GM04504 (cell line): ENCODE measurements around the gene CEP290.
"Not testable (repeated sequence)": the region's sequence is repeated elsewhere in the genome, so short reads cannot be mapped to it uniquely, and the experiment has no call there.

Experiments used
- DNase-seq: peaks from one replicate; pipeline ENCODE4 v3.0.0-alpha.2; 2012; ENCODE audit warnings: low read depth

CEP290 gene

DNA sequence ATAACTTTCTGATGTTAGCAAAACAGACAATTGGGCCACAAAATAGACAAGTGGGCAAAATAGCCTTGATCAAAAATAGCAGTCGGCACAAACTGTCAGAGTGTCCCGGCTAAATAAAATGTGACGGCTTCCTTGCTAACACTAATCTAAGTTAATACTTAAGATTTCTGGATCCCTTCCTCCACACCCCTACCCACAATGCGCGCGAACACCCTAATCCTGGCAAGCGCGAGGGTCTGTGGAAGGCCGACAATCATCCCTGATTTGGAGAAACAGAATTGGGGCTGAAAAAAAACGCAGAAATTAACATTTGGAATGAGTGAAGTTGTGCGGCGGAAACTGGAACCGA is 489 bp downstream of the CEP290 start:
- DNase-seq = no peak

DNA sequence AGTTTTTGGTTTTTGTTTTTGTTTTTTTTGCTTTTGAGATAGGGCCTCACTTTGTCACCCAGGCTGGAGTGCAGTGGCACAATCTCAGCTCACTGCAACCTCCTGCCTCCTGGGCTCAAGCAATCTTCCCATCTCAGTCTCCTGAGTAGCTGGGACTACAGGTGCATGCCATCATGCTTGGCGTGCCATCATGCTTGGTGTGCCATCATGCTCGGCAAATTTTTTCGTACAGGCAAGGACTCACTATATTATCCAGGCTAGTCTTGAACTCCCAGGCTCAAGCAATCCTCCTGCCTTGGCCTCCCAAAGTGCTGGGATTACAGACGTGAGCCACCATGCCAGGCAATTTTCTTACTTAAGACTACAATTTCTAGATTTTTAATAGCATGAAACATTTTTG is 2.2 kb downstream of the CEP290 start:
- not testable (repeated sequence) for DNase-seq

DNA sequence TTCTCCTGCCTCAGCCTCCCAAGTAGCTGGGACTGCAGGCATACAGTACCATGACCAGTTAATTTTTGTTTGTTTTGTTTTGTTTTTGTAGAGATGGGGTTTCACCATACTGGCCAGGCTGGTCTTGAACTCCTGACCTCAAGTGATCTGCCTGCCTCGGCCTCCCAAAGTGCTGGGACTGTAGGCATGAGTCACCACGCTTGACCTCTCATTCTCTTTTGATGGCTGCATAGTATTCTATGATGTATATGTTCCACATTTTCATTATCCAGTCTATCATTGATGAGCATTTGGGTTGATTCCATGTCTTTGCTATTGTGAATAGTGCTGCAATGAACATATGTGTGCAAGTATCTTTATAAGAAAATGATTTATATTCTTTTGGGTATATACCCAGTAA is 8.7 kb downstream of the CEP290 start:
- DNase-seq = not testable (repeated sequence)

DNA sequence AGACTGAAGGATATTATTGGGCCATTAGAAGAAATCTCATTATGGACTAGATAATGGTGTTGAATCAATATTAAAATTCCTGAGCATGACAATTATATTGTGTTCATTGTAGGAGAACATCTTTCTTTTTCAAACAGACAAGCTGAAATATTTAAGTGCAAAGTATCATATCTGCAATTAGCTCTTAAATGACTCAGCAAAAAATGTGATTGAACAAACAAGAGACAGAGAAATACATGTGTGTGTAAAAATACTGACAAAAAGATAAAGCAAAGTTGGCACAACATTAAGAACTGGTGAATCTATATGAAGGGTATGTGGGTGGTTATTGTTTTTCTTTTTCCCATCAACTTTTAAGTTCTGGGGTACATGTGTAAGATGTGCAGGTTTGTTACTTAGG is 9.5 kb downstream of the CEP290 start:
- no peak for DNase-seq

DNA sequence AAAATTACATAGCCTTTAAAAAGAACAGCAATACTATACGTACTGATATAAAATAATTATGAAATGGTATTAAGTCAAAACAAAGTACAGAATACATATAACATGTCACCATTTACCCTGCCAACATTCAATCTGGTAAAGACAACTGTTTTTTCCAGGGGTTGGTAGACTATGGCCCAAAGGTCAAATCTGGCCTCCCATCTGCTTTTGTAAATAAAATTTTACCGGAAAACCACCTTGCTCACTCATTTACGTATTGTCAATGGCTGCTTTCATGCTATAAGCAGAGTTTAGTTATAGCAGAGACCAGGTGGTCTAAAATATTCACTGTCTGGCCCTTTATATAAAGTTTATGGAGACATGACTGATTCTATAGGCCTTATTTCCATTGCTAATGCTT is 14.0 kb downstream of the CEP290 start:
- no peak for DNase-seq

DNA sequence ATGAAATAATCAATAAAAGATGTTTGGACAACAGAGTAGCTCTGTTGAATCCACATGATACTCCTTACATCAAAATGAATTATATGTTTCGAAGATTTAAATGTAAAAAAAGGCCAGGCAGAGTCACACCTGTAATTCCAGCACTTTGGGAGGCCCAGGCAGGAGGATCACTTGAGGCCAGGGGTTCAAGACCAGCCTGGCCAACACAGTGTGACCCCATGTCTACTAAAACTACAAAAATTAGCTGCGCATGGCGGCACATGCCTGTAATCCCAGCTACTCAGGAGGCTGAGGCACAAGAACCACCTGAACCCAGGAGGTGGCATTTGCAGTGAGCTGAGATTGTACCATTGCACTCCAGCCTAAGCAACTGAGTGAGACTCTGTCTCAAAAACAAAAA is 14.8 kb downstream of the CEP290 start:
- DNase-seq = no peak

DNA sequence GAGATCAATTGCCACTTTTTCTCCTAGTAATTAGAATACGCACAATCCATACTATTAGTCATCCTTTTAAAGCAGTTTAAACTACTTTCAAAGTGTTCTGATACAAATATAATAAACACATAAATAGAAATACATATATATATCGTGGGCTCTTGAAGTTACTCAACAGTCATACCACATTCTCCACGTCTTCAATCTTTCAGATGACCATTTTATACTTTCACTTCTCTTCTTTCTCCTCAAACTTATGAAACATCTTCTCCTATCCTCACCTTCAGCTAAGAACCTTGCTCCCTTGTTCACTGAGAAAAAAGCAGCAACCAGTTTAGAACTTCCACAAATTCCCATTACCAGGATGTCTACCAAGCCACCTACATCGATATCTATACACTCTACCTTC is 19.2 kb downstream of the CEP290 start:
- no peak for DNase-seq

DNA sequence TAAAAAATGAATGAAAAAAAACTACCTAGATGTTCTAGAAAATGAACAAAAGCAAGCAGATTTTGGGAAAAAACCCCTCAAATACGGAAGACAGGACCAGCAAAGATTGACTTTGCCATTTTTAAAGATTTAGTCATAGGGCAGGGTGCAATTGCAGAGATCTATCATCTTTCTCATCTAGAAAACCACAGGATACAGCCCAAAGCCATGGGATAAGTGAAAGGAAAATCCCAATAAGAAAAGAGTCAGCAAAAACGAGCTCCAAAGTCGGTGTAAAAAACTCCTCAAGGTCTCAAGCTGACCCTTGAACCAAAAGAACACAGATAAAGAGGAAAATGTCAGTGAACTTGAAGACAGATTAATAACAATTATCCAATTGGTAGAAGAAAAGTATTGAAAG is 28.0 kb downstream of the CEP290 start:
- no peak for DNase-seq

DNA sequence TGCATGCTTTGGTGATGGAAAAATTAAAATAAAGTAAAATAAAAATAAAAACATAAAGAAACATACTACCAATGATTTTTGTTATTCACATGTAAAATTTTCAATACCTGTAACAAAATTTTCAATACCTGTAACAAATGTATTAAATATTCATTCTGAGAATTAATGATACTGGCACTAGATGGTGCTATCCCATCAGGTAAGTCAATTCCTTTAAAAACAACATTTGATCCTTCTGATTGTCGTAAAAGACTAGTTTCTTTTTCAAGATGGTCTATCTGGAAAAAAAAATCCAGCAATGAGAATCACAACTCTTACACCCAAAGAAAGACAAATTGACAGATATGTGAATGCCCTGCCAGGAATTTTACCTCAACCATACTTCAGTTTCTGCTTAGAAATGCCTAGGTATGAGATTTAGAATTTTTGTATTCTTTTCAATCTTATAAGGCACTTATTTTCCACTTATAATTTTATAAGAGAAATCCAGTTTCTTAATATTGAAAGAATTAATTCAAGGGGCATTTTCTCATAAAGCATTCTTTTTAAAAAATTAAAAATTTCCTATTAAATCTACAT is 30.7 kb downstream of the CEP290 start:
- peak; percentile 20 for DNase-seq

DNA sequence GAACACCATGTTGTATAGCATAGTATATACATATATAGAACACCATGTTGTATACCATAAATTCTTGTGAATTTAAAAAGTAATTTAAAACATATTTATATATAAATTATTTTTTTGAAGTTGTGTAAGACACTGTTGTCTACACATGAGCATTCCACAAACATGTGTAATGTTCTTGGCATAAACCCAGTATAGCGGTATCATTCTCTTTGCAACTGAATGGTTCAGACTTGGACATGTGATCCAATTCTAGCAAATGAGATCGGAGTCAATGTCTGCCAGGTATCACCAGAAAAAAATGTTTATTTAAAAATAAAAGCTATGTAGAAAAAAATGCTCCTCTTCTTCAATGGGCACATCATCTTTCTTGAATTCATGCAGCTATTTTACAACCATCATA is 33.9 kb downstream of the CEP290 start:
- DNase-seq = no peak

DNA sequence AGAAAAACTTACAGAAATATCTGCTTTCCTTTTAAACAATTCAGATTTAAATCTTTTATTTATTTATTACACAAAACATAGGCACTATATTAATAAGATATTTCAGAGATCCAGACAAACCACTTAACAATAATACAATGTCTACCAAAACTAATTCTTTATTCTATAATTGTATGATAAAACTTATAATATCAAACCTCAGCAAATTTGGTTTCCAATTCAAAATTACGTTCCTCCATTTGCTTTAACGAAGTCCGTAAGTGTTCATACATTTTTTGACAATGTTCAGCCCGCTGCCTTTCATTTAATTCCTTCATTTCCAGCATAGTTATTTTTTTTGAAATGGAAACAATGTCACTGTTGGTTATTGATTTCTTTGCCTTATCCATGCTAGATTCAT is 48.3 kb downstream of the CEP290 start:
- no peak for DNase-seq

DNA sequence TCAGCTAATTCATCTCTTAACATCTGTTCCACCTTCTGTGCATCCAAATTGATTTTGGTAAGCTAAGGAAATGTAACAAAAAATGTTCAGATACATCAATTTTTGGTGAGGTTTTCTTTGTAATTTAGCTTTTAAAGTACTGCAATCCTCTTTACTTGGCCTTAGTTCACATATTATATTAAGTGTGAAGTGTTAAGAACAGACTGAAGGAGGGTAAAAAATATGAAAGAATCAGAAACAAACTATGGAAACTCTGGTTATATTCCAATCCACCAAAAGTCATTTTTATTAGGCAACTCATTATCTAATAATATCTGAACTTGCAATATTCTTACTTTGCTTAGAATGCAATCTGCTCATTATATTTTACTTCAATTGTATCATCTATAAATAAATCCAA is 49.1 kb downstream of the CEP290 start:
- DNase-seq = no peak

DNA sequence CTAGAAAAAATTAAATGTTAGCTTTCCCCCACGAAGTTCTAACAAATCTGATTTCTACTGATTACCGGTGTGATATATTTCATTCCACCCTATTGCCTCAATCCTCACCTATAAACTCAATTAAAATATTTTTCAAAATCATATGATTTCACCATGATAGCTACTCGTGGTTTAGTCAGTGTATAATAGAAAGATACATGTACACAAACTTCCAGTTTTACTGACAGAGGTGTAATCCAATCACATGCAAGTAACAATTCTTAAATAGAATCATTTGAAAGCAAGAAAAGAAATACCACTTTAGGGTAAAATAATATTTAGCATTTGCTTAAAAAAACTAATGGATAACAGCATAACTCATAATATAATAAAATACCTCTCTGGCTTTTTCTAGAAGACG is 57.7 kb downstream of the CEP290 start:
- no peak for DNase-seq

DNA sequence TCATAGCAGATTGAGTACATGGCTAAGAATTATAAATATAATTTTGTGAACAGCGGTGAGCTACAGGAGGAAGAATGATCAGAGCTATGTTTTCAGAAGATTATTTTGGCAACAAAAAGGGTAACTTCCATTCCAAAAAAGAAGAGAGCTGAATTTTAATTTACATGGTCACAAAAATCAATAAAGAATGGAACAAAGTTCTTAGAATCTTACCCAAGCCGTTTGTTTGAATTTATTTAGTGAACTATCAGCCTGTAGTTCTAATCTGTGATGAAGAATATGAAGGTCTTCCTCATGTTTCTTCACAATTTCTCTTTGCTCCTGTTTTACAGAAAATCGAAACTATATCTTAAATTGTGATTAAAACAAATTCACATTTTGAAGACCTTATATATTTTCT is 58.3 kb downstream of the CEP290 start:
- no peak for DNase-seq

DNA sequence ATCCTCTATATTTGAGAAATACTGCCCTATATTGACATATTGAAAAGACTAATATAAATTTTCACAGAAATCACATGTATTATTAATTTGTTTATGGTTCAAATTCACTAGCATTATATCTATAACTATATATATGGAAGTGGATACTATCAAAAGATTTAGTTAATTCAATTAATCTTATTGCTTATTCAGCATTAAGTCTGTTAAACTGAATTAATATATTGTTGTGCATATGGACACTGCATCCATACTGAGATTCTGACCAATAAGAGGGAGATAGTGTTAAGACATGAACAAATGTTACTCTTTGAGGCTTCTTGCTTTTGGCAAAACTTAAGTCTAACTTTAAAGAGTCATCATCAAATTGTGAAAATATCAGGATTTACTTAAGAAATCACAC is 60.6 kb downstream of the CEP290 start:
- DNase-seq = no peak

DNA sequence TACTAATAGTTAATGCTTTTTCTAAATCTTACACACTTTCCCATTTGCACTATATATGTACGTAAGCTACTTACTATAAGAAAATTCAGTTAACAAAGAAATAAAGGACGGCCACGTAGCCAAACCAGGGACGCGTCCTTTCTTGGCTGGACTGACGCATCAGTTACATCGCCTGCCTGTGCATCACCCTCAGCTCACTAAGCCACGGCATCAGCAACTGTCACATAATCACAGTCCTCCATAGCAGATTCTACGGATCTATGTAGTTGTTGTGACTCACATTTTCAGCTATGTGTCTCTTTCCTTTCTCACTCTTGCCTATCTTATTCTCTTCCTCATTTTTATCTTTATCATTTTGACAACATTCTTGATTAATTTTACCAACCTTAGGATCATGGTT is 74.6 kb downstream of the CEP290 start:
- no peak for DNase-seq

DNA sequence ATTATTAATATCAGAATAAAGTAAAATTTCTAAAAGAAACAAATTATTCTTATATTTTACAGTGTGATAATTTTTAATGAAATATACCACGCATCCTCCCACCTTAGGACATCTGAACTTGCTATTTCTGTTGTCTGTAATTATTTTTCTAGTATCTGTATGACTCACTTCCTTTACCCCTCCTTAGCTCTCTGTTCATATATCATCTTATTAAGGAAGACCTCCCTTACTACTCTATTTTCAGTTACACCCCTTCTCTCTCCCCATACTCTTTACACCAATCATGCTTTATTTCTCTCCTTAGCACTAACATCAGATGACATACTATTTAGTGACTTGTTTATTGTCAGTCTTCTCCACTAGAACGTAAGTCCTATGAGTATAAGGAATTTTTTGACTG is 78.5 kb downstream of the CEP290 start:
- no peak for DNase-seq

DNA sequence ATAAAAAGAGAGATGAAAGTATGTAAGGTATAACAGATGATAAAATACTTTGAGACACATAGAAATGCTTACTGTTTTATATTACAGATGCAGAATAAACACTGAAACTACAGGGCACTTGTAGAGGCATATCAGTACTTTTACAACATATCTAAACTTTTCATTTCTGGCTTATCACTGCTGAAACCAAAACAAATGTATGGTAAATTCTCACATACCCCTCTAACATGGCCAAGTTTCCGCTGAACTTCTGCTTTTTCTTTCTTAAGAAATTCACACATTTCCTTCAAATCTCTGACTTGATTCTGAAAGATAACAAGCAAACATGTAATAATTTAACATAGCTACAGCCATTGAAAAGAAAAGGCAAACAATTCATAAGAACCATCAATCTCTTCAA is 79.4 kb downstream of the CEP290 start:
- DNase-seq = no peak

DNA sequence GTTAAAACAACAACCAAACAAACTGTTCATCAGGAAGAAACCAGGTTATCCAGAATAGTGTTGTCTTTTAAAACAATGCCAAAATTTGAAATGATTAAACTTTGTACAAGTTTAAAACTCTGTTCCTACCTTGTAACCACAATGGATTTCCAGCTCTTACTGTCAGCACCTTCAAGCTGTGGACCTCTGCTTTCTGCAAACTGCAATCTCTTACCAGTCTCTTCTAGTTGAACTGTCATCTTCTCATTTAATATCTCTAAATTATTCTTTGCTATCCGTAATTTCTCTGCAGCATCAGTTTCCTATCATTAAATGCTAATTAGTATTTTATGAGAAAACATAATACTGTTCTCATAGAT is 83.2 kb downstream of the CEP290 start:
- no peak for DNase-seq

DNA sequence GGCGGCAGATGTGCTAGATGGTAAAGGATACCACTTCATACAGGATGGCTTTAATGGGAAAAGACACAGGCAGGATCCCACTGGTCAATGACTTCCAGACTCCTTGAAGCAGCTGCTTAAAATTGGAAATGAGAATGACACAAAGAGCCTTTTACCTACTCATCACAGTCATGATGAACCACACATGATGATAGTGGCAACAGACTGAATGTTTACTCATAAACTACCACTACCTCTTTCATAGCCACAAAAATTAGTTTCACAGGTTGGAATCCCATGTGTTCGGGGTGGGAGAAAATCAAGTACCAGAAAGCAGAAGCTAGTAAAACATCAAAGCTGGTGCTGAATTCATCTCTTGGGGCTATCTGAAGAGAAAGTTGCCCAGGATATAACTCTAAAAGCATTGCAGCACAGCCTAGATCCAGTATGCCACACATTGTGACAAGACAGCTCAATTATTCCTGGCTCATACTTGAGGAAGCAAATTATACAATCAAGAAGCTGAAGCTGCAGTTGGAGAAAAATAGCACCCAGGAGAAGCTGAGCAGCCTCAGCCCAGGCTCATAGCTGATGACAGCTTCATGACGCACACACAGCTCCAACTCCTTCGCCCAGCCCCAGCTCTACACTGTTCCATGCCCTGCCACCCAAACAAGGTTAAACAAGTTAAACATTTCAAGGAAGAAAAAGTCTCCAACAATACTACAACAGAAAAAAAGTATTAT is 83.7 kb downstream of the CEP290 start:
- DNase-seq = peak; percentile 11

DNA sequence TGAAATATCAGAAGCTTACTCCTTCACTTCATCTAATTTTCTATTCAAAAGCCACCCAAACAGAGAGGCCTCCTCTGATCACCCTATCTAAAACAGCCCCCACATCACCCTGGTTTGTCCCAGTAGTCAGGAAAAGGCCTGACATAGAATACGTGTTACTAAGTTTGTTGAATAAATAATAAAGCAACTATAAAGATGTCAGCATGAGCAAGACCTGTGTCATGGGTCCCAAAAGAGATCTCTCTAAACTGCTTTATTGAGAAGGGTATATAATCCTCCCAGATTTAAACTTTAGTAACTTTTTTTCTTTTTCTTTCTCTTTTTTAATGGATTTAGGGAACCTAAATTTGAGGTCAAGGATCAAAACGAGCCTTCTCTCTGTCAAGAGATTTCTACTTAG is 85.3 kb downstream of the CEP290 start:
- no peak for DNase-seq

DNA sequence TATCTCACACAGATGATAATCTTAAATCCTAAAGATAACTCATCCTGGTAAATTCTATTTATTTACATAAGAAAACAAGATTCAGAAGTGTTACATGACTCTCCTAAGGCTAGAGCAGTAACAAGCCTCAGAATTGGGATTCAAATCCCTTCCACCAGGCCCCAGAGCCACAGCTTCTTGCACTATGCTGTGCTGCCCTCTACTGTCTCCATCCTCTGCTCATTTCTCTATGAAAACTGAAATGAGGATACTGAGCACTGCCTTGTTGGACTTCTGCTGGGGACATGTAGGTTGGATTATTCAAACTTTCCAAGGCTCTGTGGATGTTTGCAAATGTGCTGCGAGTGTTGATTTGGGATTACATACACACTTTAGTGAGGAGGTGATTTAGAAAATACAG is 89.2 kb downstream of the CEP290 start:
- peak; percentile 20 for DNase-seq

DNA sequence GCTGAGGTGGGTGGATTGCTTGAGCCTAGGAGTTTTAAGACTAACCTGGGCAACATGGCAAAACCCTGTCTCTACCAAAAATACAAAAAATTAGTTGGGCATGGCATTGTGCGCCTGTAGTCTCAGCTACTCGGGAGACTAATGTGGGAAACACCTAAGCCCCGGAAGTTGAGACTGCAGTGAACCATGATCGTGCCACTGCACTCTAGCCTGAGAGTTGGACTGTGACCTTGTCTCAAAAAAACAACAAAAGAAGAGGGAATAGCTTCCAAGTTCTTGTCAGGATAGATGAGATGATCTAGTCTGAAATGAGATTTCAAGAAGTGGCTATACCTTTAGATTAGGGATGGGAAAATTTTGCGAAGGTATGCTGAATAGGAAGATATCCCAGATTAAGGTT is 97.9 kb downstream of the CEP290 start:
- DNase-seq = no peak

DNA sequence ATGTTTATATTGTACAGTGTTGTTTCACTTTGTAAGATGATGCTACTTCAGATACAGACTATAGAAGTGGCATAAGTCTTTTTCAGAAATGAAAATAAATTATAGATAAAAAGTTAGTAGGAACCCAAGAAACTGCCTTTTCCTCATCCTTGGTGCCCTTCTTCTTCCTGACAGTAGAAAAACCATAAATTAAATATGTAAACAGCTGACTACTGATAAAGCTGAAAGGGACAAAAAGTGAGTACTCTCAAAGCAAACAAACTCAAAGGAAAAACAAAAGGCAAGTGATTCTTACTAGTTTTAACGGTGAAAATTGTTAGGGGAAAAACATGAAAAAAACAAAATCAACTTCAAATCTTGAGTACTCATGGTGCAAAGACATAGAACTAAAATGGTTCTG is 104.1 kb downstream of the CEP290 start:
- no peak for DNase-seq
